Measurements from ENCODE around the gene PGAM2. TPM values are rescaled to one million over a fixed set of nuclear protein-coding genes. Genes with fewer than 3 reads are reported as not detected.

Gene PGAM2
- total RNA-seq, 1 experiment from 2014 or later = 8.7 TPM

DNA sequence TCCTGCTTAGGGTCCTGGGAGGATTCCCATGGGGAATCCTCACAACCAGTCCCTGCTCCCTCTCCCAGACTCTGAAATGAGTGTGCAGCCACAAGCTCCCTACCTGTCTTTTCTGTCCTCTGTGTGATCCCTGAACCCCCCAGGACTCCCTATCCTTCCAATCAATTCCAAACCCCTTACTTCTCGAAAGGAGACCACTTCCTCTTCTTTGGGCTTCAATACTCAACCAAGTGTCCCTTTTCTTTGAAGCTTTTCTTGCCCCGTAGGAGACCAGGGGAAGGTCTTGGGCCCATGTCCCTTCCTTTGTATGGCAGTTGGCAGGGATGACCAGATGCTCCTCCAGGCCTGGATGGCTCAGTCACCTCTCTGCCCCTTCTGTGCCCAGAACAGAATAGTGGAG is 40.5 kb upstream of the PGAM2 start:
- Histone ChIP-seq H3K14ac (ENCODE audit: insufficient read depth, low read length) (no peak overlapping the region), H3K18ac (ENCODE audit: insufficient read length, low read depth, low read length) (no peak overlapping the region), H4K20me1 (ENCODE audit: control insufficient read depth, insufficient read depth, insufficient read length) (no peaks in the 10 kb centered on the region), H4K5ac (ENCODE audit: insufficient read length, low read depth, low read length) (no peak overlapping the region), H3K9ac (ENCODE audit: extremely low read depth, insufficient read length, low read length) (no peak overlapping the region), H4K8ac (replicated peaks; ENCODE audit: insufficient read length, low read depth, low read length) (no peak overlapping the region), H3K56ac (ENCODE audit: insufficient read length, low read depth, low read length) (no peak overlapping the region), H2BK20ac (ENCODE audit: low read depth, low read length, poor library complexity, severe bottlenecking) (no peak overlapping the region), H2BK120ac (ENCODE audit: low read depth, low read length, poor library complexity, severe bottlenecking) (no peak overlapping the region), H3K23ac (ENCODE audit: insufficient read length, low read depth, low read length) (no peak overlapping the region), H2BK12ac (ENCODE audit: insufficient read length, low read depth, low read length) (no peak overlapping the region), H3K4me1 (ENCODE audit: insufficient read depth, low read length) (no peaks in the 10 kb centered on the region; the same call in 1 of the 2 replicates), H3K4me2 (ENCODE audit: insufficient read depth, insufficient read length, low read length) (no peak overlapping the region), H3T11ph (ENCODE audit: low read length) (no peak overlapping the region), H2AFZ (ENCODE audit: low read length) (no peak overlapping the region), H3K4ac (ENCODE audit: low read depth, low read length) (no peak overlapping the region), H3K27me3 (ENCODE audit: insufficient read depth, low read length) (no peaks in the 10 kb centered on the region; the same call in 1 of the 2 replicates), H2AK5ac (ENCODE audit: insufficient read length, low read length) (no peak overlapping the region), H3K79me2 (ENCODE audit: insufficient read depth, low read length) (no peaks in the 10 kb centered on the region), H3K23me2 (ENCODE audit: insufficient read length, low read depth, low read length, poor library complexity, severe bottlenecking) (peaks cover 10% of the 10 kb centered on the region), H3K9me3 (ENCODE audit: control insufficient read depth, low read depth, low read length) (no peaks in the 10 kb centered on the region), H2BK5ac (ENCODE audit: insufficient read length, low read length) (no peak overlapping the region), H3K79me1 (ENCODE audit: insufficient read depth, low read depth, low read length, poor library complexity, severe bottlenecking) (no peaks in the 10 kb centered on the region), H2BK15ac (ENCODE audit: low read depth, low read length) (no peak overlapping the region), H3K27ac (ENCODE audit: insufficient read length, low read depth, low read length) (no peak overlapping the region), H4K91ac (ENCODE audit: insufficient read length, low read depth, low read length) (no peak overlapping the region)
- TF ChIP-seq, protein P1, sequence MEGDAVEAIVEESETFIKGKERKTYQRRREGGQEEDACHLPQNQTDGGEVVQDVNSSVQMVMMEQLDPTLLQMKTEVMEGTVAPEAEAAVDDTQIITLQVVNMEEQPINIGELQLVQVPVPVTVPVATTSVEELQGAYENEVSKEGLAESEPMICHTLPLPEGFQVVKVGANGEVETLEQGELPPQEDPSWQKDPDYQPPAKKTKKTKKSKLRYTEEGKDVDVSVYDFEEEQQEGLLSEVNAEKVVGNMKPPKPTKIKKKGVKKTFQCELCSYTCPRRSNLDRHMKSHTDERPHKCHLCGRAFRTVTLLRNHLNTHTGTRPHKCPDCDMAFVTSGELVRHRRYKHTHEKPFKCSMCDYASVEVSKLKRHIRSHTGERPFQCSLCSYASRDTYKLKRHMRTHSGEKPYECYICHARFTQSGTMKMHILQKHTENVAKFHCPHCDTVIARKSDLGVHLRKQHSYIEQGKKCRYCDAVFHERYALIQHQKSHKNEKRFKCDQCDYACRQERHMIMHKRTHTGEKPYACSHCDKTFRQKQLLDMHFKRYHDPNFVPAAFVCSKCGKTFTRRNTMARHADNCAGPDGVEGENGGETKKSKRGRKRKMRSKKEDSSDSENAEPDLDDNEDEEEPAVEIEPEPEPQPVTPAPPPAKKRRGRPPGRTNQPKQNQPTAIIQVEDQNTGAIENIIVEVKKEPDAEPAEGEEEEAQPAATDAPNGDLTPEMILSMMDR (conservative IDR thresholded peaks at IDR 0.05) = no peak
- Mint-ChIP-seq H3K4me3 (peak overlapping the region; percentile 74 to 85), H3K27me3 (ENCODE audit: low read depth) (peaks cover 30% of the 10 kb centered on the region), H3K27ac (peak overlapping the region in 1 of 3 experiments; percentile 36; a peak in 1 of 7 replicates), H3K36me3 (ENCODE audit: insufficient read depth in 1 of 3, low read depth in 3 of 3) (peaks cover 2 to 13% (median 11%) of the 10 kb centered on the region in 3 experiments; a peak in 5 of 7 replicates), H3K4me1 (peaks cover 11 to 15% of the 10 kb centered on the region in 2 experiments), H3K9me3 (no peaks in the 10 kb centered on the region)
- WGBS (ENCODE audit: extremely low coverage, insufficient read length, low lambda C conversion rate) = no CpG with 5 or more reads among the region's 2 CpGs
- DNase-seq = no peak

Data from H9 (cell line).